Forelimb muscle (tissue), 1 donor: ENCODE measurements around the gene USP8. TPM values are rescaled to one million over a fixed set of nuclear protein-coding genes. Genes with fewer than 3 reads are reported as not detected.
"Not testable (repeated sequence)": the region's sequence is repeated elsewhere in the genome, so short reads cannot be mapped to it uniquely, and the experiment has no call there.

Source experiments
- DNase-seq: peaks from one replicate; pipeline ENCODE4 v3.0.0-alpha.2; 2013; ENCODE audit warnings: low read depth
- polyA plus RNA-seq: library from polyadenylated mRNA; unstranded; fragments of 120-200 nt; gene quantifications from one replicate; pipeline ENCODE4 v1.2.1, GENCODE V29; 2013; ENCODE audit not compliant: insufficient read length

Gene USP8
- polyA plus RNA-seq, 1 donor: 30.2 TPM

DNA sequence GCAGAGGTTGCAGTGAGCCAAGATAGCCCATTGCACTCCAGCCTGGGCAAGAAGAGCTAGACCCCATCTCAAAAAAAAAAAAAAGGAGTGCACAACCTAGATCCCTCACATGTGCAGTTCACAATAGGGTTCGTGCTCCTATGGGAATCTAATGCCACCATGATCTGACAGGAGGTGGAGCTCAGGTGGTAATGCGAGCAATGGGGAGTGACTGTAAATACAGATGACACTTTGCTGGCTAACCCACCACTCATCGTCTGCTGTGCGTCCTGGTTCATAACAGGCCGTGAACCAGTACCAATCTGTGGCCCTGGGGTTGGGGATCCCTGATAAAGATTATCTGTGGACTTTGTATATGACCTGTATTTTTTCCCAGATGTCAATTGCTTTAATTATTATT is 16.7 kb downstream of the USP8 start:
- DNase-seq: no peak

DNA sequence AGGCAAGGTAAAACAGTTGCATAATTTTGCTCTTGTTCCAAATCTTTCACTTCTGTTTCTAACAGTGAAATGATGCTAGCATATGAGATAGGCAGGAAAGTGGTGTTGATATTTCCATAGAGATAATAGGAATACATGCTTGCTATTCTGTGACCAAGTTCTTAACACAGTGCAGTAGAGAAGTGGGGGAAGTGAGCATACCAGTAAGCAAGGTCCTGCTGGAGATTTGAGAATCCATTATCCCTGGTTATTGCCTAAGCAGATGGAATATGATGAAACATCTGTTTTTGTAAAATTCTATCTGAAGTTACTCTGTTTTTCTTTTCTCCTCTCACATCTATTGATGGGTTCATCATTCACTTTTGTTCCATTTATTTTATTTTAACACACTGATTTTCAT is 28.7 kb downstream of the USP8 start:
- DNase-seq: no peak

DNA sequence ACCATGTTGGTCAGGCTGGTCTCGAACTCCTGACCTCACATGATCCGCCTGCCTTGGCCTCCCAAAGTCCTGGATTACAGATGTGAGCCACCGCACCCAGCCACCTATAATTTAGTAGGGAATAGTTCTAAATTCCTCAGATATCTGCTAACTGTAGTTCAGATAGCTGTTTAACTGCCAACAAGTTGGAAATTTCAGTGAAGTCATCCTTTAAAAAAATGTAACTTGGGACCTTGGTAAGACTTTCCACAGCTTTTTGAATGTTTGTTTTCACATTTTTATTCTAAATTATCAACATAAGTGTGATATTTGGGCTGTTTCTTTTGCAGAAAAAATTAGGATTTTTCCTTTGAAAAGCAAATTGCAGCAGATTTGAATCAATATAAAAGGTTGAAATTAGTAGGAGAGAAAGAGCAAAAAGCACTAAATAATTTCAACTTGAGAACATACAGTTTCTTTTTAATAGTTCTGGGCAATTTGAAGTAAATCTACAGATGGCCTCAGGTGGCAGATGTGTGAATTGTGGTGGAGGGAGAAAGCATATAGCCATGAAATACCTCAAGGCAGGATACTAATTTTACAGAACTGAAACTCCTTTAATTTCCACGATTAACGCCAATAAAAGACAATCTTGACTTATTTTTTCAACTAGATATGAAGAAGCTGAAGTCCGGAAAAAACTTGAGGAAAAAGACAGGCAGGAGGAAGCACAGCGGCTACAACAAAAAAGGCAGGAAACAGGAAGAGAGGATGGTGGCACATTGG is 34.3 kb downstream of the USP8 start:
- peak; percentile 44 for DNase-seq

DNA sequence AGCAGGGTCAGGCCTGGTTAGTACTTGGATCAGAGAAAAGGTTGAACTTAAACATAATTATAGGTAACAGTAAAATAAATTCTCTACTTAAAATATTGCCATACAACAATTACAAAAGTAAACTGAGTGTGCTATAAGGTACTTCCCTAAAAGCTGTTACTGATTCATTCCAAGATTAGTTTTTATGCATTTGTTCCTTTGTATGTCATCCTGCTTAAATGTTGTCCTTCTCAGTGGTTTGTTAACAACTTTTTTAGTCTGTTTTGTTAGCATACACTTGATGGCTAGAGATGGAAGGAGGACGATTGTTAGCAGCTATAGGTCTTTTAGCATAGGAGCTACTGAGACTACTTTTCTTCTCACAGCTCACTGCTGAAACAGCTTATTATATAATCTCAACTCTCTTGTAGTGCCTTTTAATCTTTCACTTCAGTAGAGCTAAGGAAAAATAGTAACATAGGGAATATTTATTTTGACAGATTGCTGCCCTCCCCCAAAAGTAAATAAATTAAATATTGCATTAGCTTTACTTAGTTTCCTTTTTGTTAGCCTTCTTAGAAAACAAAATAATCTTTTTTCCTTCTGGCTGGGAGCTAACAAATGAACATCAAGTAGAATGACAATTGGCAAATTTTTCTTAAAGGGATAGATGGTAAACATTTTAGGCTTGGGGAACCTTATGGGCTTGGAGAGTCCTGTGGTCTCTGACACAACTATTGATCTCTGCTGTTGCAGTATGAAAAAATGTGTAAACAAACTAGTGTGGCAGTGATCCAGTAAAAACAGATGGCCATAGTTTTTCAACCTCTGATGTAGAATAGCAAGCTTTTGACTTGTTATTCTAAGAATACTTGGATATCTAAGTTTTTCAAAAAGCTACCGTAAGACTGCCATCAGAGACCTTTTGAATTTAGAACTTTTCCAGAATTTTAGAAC is 39.5 kb downstream of the USP8 start:
- DNase-seq: peak; percentile 16

DNA sequence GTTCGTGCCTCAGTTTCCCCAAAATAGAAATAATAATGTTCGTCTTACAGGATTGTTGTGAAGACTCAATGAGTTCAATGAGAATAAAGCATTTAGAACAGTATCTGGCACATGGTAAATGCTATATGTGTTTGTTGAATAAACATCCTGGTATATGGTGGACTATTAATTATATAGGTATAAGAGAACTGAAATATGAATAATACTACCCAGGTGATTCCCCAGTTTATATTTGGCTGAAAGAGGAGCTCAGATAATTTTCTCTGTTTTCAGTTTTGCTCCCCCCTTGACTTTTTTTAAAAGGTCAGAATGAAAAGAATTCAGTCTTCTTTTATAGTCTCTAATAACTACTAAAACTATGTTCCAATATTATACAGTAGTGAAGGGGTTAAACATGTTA is 46.9 kb downstream of the USP8 start:
- no peak for DNase-seq

DNA sequence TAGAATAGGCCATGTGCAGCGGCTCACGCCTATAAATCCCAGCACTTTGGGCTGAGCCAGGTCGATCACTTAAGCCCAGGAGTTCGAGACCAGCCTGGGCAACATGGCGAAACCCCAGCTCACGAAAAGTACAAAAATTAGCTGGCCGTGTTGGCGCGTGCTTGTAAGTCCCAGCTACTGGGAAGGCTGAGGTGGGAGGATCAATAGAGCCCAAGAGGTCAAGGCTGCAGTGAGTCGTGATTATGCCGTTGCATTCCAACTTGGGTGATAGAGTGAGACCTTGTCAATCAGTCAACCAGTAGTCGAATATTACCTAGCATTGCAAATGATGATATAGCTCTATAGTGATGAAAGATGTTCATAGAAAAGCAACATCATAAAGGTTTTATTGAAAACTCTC is 51.9 kb downstream of the USP8 start:
- DNase-seq: no peak

DNA sequence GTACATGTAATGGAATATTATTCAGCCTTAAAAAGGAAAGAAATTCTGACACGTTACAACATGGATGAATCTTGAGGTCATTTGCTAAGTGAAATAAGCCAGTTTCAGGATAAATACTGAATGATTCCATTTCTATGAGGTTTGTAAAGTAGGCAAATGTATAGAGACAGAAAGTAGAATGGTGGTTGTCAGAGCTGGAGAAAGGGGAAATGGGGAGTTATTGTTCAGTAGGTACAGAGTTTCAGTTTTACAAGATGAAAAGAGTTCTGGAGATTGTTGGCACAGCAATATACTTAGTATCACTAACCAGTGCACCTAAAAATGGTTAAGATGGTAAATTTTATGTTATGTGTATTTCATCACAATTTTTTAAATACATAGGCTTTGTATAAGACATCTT is 60.6 kb downstream of the USP8 start:
- DNase-seq: no peak

DNA sequence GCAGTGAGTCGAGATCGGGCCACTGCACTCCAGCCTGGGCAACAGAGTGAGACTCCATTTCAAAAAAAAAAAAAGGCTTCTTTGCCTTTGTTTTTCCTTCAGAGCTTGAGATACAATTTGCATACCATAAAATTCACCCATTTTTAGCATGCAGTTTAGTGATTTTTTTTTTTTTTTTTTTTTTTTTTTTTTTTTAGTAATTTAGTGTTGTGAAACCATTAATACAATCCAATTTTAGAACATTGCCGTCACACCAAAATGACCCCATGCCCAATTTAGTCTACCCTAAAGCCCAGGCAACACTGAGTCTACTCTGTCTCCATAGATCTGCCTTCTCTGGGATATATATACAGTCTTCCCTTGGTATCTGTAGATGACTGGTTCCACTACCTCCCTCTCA is 61.2 kb downstream of the USP8 start:
- no peak for DNase-seq

DNA sequence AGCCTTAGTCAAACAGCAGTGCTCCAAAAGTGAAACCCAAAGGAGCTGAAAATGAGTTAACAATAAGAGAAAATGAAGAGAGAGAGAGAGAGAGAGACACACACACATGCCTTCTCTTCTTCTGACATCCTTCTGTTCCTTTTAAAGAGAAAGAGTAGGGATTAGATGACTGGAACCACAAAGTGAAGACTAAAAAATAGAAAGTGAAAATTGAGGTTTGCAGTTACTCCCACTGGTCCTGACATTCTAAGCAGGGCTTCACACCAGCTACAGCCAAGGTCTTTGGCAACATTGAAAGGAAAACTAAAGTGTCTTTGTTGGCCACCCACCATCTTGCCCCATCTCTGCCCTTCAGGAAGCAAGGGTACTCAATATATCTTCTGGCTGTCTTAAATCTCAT is 63.1 kb downstream of the USP8 start:
- no peak for DNase-seq

DNA sequence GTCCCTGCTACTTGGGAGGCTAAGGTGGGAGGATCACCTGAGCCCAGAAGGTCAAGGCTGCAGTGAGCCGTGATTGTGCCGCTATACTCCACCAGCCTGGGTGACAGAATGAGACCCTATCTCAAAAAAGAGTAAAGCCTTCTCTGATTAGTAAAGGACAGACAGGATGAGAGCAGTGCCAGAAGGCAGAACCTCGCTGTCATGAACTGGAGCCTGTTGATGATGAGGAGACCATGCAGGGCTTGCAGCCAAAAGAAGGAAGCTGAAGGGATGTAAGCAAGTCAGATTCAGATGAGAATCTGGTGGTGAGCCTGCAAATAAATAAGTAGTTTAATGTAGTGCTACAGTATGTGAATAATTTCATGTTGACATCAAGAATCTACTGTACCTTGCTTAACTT is 69.4 kb downstream of the USP8 start:
- no peak for DNase-seq

DNA sequence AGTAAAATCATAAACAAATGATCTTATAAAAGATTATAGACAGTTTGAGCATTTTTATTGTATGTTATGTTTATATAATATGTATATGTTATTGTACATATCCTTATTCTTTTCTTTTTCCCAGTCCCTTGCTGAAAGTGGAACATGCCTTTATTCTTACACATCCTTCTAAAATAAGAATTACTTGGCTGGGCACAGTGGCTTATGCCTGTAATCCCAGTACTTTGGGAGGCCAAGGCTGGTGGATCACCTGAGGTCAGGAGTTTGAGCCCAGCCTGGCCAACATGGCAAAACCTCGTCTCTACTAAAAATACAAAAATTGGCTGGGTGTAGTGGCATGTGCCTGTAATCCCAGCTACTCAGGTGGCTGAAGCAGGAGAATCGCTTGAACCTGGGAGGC is 70.3 kb downstream of the USP8 start:
- DNase-seq: not testable (repeated sequence)

DNA sequence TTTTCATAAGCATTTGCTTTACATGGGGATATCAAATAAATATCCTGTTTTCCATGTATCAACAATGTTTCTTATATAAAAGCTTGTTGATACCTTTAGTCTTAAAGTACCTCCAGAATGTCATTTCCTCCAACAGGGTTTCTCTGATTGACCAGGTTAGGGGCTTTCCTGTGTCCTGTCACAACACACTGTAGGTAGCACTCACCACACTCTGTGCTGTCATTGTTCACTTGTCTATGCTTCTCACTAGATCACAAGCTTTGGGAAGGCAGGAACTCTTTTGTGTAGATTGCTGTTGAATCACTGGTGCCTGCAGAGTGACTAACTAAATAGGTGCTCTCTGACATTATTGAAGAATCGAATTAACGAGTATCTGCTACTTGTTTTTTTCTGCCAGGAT is 72.5 kb downstream of the USP8 start:
- DNase-seq: no peak

DNA sequence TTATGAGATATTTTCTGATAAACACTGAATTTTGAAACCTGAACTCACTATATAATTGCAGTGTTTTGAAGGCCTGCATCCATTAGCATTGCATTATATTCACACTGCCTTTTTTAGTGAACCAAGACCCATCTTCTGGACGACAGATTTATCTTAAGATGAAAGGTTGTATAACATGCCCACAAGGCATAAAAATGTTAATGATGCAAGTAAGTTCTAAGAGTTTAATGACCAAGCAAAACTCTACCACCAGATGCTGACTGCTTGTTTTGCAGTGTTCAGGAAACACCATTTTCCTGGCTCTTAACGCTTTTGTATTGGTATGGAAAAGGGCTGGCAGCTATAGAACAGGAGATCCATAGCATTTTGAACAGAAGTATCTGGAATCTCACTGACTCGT is 76.1 kb downstream of the USP8 start:
- no peak for DNase-seq

DNA sequence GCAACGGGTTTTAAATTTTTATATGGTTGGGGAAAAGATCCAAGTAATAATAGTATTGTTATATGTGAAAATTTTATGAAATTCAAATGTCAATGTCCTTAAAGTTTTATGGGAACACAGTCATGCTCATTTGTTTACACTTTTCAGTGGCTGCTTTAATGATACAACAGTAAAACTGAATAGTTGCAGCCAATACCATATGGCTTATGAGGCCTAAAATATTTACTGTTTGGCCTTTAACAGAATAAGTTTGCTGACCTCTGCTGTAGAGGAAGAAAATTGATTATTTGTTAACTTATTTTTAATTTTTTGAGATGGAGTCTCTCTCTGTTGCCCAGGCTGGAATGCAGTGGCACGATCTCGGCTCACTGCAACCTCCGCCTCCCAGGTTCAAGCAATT is 77.6 kb downstream of the USP8 start:
- no peak for DNase-seq

DNA sequence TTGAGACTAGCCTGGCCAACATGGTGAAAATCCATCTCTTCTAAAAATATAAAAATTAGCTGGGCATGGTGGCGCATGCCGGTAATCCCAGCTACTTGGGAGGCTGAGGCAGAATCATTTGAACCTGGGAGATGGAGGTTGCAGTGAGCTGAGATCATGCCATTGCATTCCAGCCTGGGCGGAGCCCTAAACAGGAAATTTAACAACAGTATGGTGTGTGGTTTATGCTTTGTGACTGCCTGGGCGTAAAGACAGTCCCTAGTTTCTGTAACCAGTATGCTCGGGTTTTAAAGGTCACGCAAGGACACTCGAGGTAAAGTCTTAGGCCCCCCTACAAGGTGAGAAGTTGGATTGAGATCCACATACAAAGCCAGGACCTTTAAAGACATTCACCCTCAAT is 78.9 kb downstream of the USP8 start:
- DNase-seq: no peak

DNA sequence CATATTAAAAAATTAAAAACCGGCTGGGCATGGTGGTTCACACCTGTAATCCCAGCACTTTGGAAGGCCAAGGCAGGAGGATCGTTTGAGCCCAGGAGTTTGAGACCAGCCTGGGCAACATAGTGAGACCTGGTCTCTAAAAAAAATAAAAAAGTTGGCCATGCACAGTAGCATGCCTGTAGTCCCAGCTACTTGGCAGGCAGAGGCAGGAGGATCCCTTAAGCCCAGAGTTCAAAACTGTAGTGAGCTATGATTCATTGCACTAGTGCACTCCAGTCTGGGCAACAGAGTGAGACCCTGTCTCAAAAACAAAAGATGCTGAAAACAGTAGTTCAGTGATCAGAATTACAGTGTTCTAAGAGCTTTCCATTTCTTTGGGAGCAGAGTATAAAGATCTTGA is 81.5 kb downstream of the USP8 start:
- not testable (repeated sequence) for DNase-seq

DNA sequence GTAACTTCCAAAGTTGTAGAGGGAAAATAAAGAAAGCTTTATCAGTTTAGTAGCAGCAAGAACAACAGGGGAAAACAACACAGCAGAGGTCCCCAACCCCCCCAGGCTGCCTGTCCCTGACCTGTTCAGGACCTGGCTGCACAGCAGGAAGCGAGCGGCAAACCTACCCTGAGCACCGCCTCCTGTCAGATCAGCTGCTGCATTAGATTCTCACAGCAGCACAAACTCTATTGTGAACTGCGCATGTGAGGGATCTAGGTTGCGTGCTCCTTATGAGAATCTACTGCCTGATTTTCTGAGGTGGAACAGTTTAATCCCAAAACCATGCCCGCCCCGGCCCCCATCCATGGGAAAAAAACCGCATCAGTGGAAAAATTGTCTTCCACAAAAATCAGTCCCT is 81.9 kb downstream of the USP8 start:
- DNase-seq: no peak

DNA sequence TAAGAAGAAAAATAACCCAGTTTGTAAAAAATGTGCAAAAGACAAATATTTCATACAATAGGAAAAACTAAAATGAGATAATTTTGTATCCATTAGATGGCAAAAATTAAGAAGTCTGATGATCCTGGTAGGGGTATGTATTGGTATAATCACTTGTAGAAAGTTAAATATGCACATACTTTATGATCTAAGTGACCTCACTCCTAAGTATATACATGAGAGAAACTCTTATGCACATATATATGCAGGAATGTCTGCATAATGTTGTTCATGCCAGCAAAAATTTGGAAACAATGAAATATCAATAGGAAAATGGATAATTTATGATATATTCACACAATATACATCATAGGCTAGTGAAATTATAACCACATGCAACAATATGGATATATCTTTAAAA is 88.8 kb downstream of the USP8 start:
- no peak for DNase-seq

DNA sequence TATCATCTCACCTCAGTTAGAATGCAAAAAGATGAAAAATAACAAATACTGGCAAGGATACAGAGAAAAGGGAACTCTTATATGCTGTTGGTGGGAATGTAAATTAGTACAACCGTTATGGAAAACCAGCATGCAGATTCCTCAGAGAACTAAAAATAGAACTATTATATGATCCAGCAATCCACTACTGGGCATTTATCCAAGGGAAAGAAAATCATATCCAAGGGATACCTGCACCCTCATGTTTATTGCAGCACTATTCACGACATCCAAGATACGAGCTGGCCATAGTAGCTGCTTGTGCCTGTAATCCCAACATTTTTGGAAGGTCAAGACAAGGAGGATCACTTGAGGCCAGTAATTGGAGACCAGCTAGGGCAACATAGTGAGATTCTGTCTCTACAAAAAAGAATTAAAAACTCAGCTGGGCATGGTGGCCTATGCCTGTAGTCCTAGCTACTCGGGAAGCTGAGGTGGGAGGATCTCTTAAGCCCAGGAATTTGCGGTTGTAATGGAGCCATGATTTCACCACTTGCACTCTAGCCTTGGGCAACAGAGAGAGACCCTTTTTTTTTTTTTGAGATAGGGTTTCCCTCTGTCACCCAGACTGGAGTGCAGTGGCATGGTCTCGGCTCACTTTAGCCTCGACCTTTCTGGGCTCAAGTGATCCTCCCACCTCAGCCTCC is 95.7 kb downstream of the USP8 start:
- DNase-seq: no peak

DNA sequence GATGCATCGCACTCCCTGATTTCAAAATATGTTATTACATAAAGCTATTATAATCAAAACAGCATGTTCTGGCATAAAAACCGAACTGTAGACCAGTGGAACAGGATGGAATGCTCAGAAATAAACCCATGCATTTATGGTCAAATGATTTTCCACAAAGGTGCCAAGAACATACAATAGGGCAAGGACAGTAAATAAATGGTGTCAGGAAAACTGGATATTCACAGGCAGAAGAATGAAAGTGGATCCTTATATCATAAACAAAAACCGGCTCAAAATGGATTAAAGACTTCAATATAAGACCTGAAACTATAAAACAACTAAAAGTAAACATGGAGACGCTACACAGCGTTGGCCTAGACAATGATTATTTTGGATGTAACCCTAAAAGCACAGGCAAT is 99.6 kb downstream of the USP8 start:
- DNase-seq: peak; percentile 66

DNA sequence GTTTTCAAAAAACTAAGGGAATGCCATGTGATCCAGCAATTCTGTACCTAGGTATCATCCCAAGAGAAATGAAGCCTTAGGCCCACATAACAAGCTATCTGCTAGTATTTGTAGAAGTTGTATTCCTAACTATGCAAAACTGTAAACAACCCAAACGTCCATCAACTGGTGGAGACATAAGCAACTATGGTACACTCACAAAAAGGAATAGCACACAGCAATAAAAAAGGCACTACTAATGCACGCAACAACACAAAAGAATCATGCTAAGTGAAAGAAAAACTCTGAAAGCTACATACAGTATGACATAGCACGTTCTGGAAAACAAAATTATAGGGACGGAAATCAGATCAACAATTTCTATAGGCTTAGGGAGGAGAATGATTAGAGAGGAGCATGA is 107.0 kb downstream of the USP8 start:
- no peak for DNase-seq

DNA sequence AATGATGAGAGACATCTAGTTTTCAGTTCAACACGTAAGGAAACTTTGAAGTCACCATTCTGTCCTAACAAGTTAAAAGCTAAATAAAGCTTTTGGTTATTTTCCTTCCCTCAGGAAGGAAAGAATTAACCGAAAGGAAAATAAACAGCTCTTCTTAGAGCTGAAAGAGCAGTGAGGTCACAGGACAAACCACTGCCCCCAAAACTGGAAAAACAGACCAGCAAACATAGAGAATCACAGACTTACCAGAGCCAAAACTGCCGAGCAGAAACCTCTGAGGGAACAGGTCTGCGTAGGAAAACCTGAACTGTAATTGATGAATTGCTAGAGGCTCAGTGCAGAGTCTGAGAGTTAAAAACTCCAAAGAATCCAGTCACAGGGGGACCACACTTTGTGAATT is 107.6 kb downstream of the USP8 start:
- DNase-seq: no peak

DNA sequence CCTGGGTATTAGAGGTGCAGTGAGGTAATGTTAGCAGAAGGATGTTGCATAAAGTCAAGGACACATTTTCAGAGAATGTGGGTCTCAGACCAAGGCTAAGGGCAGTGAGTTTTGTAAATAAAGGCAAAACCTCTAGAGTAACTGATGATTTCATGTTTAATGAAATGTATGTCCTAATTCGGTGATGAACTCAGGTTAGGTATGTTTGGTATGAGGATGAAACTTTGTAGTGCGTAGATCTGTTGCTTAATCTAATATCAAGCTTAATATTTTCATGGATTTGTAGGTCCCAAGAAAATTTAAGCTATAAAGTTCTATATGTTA is 118.6 kb downstream of the USP8 start:
- no peak for DNase-seq
